OCI-LY7 (cell line): Measurements from ENCODE around the gene TBCCD1.

Experiments used
- EZH2phosphoT487 ChIP-seq: fragments of 200-600 bp; sonication (generic); IDR thresholded peaks from 2 replicates; pipeline ENCODE4 v1.6.1; 2018; ENCODE audit warnings: low read depth, borderline replicate concordance, mild to moderate bottlenecking, mixed run types, antibody characterized with exemption, low read length, moderate library complexity, mixed read lengths
- TF ChIP-seq, protein P1 (sequence below): fragments of 200-600 bp; sonication (generic); conservative IDR thresholded peaks from 2 replicates; pipeline ENCODE4 v1.5.1; 2014; ENCODE audit warnings: mild to moderate bottlenecking, antibody characterized with exemption, low read length, moderate library complexity, mixed read lengths

- TF ChIP-seq, protein P1, sequence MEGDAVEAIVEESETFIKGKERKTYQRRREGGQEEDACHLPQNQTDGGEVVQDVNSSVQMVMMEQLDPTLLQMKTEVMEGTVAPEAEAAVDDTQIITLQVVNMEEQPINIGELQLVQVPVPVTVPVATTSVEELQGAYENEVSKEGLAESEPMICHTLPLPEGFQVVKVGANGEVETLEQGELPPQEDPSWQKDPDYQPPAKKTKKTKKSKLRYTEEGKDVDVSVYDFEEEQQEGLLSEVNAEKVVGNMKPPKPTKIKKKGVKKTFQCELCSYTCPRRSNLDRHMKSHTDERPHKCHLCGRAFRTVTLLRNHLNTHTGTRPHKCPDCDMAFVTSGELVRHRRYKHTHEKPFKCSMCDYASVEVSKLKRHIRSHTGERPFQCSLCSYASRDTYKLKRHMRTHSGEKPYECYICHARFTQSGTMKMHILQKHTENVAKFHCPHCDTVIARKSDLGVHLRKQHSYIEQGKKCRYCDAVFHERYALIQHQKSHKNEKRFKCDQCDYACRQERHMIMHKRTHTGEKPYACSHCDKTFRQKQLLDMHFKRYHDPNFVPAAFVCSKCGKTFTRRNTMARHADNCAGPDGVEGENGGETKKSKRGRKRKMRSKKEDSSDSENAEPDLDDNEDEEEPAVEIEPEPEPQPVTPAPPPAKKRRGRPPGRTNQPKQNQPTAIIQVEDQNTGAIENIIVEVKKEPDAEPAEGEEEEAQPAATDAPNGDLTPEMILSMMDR, result no peak
- no peak for TF ChIP-seq EZH2phosphoT487
Observed at GRCh38 chr3:186587183-186587582, 20.0 kb upstream of the TBCCD1 start.
